GM12878 (cell line): ENCODE data around the gene ENDOU. TPM values are rescaled to one million over a fixed set of nuclear protein-coding genes. Genes with fewer than 3 reads are reported as not detected.

Experiments used
- ATAC-seq: fragments of 200-7000 bp; cut with Tn5 transposase; 3 replicates; pipeline ENCODE4 v1.9.1; 2020; ENCODE audit warnings: mild to moderate bottlenecking, moderate library complexity
- BruUV-seq: library from RNA; stranded (reverse); fragments of 400-500 nt; replicated peaks from 2 replicates; lab custom pipeline; 2021; lab: Mats Ljungman, UMichigan
- CTCF ChIA-PET: fragments of 300-600 bp; sonication (Branson Sonifier 250); formaldehyde crosslinking; extraction: SDS; loops from one replicate; lab custom pipeline; 2021; ENCODE audit warnings: inconsistent platforms; lab: Yijun Ruan, JAX
- POLR2A ChIA-PET: fragments of 350-600 bp; formaldehyde crosslinking; extraction: SDS; loops from one replicate; lab custom pipeline; 2021; ENCODE audit warnings: inconsistent platforms; lab: Charles Lee
- RAD21 ChIA-PET: fragments of 300-600 bp; sonication (Branson Sonifier 250); formaldehyde crosslinking; loops from one replicate; lab custom pipeline; 2023; ENCODE audit warnings: antibody characterized with exemption; ENCODE audit not compliant: unreplicated experiment; lab: Charles Lee
- SMC1A ChIA-PET: fragments of 300-600 bp; sonication (Branson Sonifier 250); formaldehyde crosslinking; loops from one replicate; lab custom pipeline; 2023; ENCODE audit not compliant: unreplicated experiment, uncharacterized antibody; lab: Charles Lee
- DNase-seq: peaks from one replicate; pipeline ENCODE4 v3.0.0-alpha.2; 2011; ENCODE audit warnings: low read depth, low spot score
- FAIRE-seq: peaks from 3 replicates; lab custom pipeline; 2011; peaks lifted over from hg19 to GRCh38; lab: Jason Lieb, UNC
- H2AFZ ChIP-seq: 2 replicates; pipeline ENCODE4 v1.6.0; 2011; ENCODE audit warnings: low read depth, low read length, control low read depth; ENCODE audit not compliant: control insufficient read depth
- H3K27ac ChIP-seq: 2 replicates; pipeline ENCODE4 v1.5.1; 2011; ENCODE audit warnings: control low read depth; ENCODE audit not compliant: control insufficient read depth, insufficient read depth
- H3K27me3 ChIP-seq, 2 experiments: replicated peaks in 1 of 2; 2 replicates each; pipeline versions ENCODE4 v1.6.0 to v1.6.1; 2011; ENCODE audit warnings: low read length in 1 of 2; ENCODE audit not compliant: control insufficient read depth in 2 of 2, insufficient read depth in 2 of 2
- H3K36me3 ChIP-seq, 2 experiments: 2 replicates each; pipeline ENCODE4 v1.5.1; 2011; ENCODE audit warnings: low read length in 1 of 2; ENCODE audit not compliant: control insufficient read depth in 2 of 2, insufficient read depth in 2 of 2
- H3K4me1 ChIP-seq: 2 replicates; pipeline ENCODE4 v1.6.1; 2011; ENCODE audit warnings: mild to moderate bottlenecking, low read length, moderate library complexity, mixed read lengths; ENCODE audit not compliant: control insufficient read depth, insufficient read depth
- H3K4me2 ChIP-seq: 2 replicates; pipeline ENCODE4 v1.6.0; 2011; ENCODE audit warnings: control low read depth; ENCODE audit not compliant: control insufficient read depth, insufficient read depth
- H3K4me3 ChIP-seq: fragments of 200-600 bp; sonication (generic); 2 replicates; pipeline ENCODE4 v1.5.1; 2016
- H3K79me2 ChIP-seq: 2 replicates; pipeline ENCODE4 v1.6.0; 2011; ENCODE audit warnings: low read length; ENCODE audit not compliant: control insufficient read depth, insufficient read depth
- H3K9ac ChIP-seq: 2 replicates; pipeline ENCODE4 v1.8.0; 2011; ENCODE audit warnings: low read length, control low read depth, mixed read lengths; ENCODE audit not compliant: control insufficient read depth, insufficient read depth
- H3K9me3 ChIP-seq: replicated peaks from 3 replicates; pipeline ENCODE4 v1.5.1; 2011; ENCODE audit warnings: mild to moderate bottlenecking, low read length; ENCODE audit not compliant: control insufficient read depth, insufficient read depth
- H4K20me1 ChIP-seq: 2 replicates; pipeline ENCODE4 v1.6.0; 2011; ENCODE audit not compliant: control insufficient read depth, insufficient read depth
- BCL11A ChIP-seq: IDR thresholded peaks from 2 replicates; pipeline ENCODE4 v1.6.1; 2011; ENCODE audit warnings: low read depth, low read length
- EED ChIP-seq: sonication (generic); IDR thresholded peaks from 2 replicates; pipeline ENCODE4 v1.6.1; 2016; ENCODE audit warnings: antibody characterized with exemption, low read depth
- IKZF2 ChIP-seq, 2 experiments: fragments of 450-650 bp; IDR thresholded peaks; 2 replicates each; pipeline ENCODE4 v1.6.1; 2017; ENCODE audit warnings: mild to moderate bottlenecking in 2 of 2, moderate library complexity in 2 of 2
- SREBF1 ChIP-seq: IDR thresholded peaks from 2 replicates; pipeline ENCODE4 v1.6.1; 2012; ENCODE audit warnings: mild to moderate bottlenecking, low read length
- WGBS: methylation state at CpG from one replicate; pipeline ENCODE4 v1.1.6; 2016; ENCODE audit warnings: low lambda C conversion rate; ENCODE audit not compliant: insufficient replicate concordance, insufficient coverage; ENCODE audit errors: missing lambda C conversion rate; 5-methylcytosine and 5-hydroxymethylcytosine counted together
- in situ Hi-C: fragments of 300-500 bp; cut with MboI; formaldehyde crosslinking; loops from 9 replicates; pipeline ENCODE4 v1.14.3; 2018; ENCODE audit warnings: mixed read lengths
- intact Hi-C: fragments of 100-400 bp; cut with micrococcal nuclease; formaldehyde crosslinking; loops from one replicate; pipeline ENCODE4 v1.14.2; 2022; ENCODE audit not compliant: unreplicated experiment
- polyA plus RNA-seq, 11 experiments: library from polyadenylated mRNA; depleted of rRNA in 4 of 11; unstranded in 6 of 11; stranded (reverse) in 5 of 11; fragments of >200 nt; fragmentation: Nextera tagmentation in 4 of 11; fragmentation: Illumina TruSeq in 1 of 11; extraction: Ambion mirVana in 4 of 11; extraction: Trizol in 1 of 11; gene quantifications; 1 replicate in 1 of 11; 2 replicates in 10 of 11; pipeline versions ENCODE4 v1.2.1 to v1.2.3, GENCODE V29; 2011 to 2016; ENCODE audit warnings: inconsistent platforms in 2 of 11, missing spikeins in 2 of 11, low read depth in 1 of 11
- total RNA-seq, 4 experiments: library from RNA; depleted of rRNA in 3 of 4; stranded (reverse); fragments of >200 nt in 3 of 4; fragmentation: Illumina TruSeq in 1 of 4; extraction: Trizol in 1 of 4; gene quantifications; 2 replicates each; pipeline versions ENCODE4 v1.2.1 to v1.2.3, GENCODE V29; 2013 to 2021
- TF ChIP-seq, protein P1 (sequence below): fragments of 450-650 bp; IDR thresholded peaks from 2 replicates; pipeline ENCODE4 v1.6.1; 2017; ENCODE audit warnings: mild to moderate bottlenecking, low read depth, inconsistent platforms; ENCODE audit not compliant: poor library complexity, severe bottlenecking

The ENDOU gene
- total and polyA plus RNA-seq, 10 of the 15 experiments (the other 5 are each of a cell fraction or from before 2014, with no cell fraction given): 0.03 to 0.17 (median 0.10) TPM; not detected in 4

DNA sequence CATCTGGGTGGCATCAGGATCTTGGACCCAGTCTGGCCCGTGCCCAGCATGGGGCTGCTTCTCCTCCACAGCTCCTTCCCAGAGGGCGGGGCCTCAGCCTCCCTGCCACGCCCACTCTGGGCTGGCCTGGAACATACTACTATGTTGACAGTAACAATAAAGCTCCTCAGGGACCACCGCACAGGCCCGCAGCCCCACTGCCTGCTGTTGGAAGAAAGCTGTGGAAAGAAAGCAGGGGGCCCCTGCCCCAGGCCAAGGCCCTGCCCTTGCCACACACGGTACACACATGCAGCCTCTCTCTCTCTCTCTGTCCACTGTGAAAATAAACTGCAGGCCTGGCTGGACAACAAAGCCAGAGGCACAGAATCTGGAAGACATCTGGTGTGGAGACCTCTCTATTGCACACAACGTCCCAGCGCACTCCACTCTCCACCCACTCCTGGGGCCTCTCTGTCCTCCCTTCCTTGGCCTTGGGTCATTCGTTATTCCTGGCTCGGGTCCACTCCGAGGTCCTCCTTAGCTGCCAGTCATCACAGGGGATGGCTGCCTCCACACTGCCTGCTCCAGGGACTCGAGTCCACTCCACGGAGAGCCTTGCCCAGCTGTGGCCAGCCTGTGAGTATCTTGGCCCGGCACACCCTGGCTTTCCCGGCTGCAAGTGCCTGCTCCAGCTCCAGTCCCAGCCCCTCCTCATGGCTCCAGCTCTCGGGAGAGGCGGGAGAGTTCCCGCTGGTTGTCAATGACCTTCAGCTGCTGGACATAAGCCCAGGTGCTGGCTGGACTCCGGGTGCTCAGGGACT is 11.8 kb upstream of the ENDOU start:
- Histone ChIP-seq H3K36me3 (no peaks in the 10 kb centered on the region), H4K20me1 (no peaks in the 10 kb centered on the region), H3K4me3 (no peak overlapping the region), H3K79me2 (no peaks in the 10 kb centered on the region), H3K27ac (no peak overlapping the region), H3K4me1 (peaks cover 25% of the 10 kb centered on the region), H3K9ac (no peak overlapping the region), H3K27me3 (no peaks in the 10 kb centered on the region), H3K4me2 (no peak overlapping the region), H2AFZ (no peak overlapping the region), H3K9me3 (no peaks in the 10 kb centered on the region)
- in situ Hi-C loops: no loop called here
- FAIRE-seq (no peak), DNase-seq (no peak), ATAC-seq (no peak)
- intact Hi-C loops: no loop called here
- 65% methylated on average over 19 of the region's 19 CpGs for WGBS
- no TSS peak for BruUV-seq
- POLR2A ChIA-PET: interaction anchor here (1.1 kb wide), 1 partner anchor 27 kb away, joined by 3 read pairs; no protein-coding TSS in a partner anchor
- SMC1A ChIA-PET: interaction anchor here (0.7 to 1.5 kb wide), 3 partner anchors 12 to 40 kb away, joined by 3 to 5 read pairs (median 3); partner anchors contain the start of gene ENDOU
- CTCF ChIA-PET: interaction anchor here (1.5 to 2.5 kb wide), 3 partner anchors 17 to 22 kb away, joined by 3 to 10 read pairs (median 3); no protein-coding TSS in a partner anchor
- RAD21 ChIA-PET: interaction anchor here (0.6 to 1.8 kb wide), 2 partner anchors 30 to 33 kb away, joined by 3 to 8 read pairs; no protein-coding TSS in a partner anchor
- TF ChIP-seq EED (no peak), SREBF1 (no peak), BCL11A (no peak), IKZF2 (IDR thresholded peaks at IDR 0.05) (no peak)
- TF ChIP-seq, protein P1, sequence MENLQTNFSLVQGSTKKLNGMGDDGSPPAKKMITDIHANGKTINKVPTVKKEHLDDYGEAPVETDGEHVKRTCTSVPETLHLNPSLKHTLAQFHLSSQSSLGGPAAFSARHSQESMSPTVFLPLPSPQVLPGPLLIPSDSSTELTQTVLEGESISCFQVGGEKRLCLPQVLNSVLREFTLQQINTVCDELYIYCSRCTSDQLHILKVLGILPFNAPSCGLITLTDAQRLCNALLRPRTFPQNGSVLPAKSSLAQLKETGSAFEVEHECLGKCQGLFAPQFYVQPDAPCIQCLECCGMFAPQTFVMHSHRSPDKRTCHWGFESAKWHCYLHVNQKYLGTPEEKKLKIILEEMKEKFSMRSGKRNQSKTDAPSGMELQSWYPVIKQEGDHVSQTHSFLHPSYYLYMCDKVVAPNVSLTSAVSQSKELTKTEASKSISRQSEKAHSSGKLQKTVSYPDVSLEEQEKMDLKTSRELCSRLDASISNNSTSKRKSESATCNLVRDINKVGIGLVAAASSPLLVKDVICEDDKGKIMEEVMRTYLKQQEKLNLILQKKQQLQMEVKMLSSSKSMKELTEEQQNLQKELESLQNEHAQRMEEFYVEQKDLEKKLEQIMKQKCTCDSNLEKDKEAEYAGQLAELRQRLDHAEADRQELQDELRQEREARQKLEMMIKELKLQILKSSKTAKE: no peak
